GM21390 (cell line): ENCODE results near the gene KLF13.

Experiments used
- ATAC-seq: cut with Tn5 transposase; IDR thresholded peaks from one replicate; pipeline ENCODE4 v1.9.1; 2021; ENCODE audit not compliant: unreplicated experiment

Gene KLF13

DNA sequence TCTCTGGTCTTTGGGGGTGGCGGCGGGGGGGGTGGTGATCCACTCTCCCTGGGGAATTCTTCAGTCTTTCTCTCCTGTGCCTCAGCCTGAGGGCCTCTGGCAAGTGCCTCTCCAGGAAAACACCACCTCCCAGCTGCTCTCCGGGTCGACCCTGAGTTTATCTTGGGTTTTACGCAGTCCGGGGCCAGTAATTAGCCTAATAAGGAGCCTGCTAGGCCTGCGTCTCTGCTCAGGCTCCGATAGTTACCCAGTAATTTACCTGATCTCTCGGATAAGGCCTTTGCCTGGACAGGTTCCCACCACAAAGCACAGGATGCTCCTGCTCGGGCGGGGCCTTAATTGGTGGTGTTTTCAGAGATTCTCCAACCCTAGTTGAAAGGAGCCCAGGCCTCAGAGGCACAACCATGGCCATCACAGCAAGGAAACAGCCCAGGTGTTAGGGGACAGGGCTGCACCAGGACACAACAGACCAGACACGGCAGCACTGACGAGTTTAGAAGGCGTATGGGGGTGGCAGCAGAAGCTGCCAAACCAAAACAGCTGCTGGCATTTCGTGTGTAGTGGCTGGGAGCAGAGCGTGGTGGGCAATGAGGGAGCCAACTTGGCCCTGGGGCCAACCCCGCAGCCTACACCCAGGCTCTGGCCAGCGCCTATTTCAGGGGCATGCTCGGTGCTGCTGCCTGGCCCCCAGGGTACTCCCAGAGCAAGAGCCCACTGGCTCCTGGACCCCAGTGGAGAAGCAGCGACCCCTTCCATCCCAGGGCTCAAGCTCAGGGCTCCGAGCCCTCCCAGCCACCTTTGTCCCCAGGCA, 71.4 kb downstream of the KLF13 start:
- no peak for ATAC-seq

DNA sequence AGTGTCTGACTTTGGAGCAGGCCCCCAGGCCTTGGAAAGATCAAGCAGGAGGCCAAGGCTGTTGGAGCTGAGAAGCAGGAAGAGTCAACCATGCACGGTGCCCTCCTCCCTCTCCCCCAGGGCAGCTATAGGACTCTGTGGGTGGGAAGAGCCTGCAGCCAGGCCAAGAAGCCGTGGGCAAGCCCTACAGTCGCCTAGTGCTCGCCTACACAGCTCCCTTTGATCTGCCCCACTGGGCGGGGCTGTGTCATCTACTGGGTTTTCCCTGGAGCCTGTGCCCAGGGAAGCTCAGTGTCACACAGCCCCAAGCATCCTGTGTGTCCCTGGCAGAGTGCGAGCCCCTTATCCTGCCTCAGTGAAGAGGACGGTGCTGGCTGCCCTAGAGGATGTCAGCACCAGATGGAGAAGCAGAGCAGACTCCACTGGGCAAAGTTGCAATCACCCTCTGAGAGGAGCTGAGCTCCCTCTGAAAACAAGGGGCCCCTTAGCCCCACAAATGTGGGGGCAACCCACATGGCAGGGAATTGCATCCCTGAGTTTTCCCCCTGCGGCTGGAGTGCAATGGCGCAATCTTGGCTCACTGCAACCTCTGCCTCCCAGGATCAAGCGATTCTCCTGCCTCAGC, 72.2 kb downstream of the KLF13 start:
- ATAC-seq, result no peak

DNA sequence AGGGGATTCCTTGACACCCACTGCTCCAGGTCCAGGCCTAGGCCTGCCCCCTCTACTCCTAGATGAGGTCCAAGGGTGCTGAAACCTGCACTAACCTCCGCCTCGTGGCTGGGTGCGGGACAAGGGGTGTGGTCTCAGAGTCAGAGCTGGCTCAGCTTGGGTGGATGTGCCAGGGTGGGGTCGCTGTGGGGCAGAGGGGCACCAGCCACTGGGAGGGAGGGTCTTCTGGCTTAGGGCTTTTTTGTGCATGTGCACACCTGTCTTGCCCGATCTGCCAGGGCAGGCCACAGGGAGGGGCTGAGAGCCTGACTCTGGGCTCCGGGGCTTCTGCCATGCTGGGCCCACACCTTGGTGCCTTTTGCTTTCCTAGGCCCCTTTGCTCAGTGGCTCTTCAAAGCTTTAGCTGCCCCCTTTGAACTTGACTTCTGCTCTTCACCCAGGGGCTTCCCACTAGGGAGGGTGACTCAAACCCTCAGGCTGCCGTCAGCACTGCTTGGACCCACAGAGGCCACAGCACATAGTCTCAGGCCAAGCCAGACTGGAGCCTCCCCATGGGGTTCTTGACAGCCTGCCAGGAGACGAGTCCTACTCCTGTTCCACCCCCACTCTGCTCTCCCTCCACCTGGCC, 73.0 kb downstream of the KLF13 start:
- ATAC-seq, result no peak

DNA sequence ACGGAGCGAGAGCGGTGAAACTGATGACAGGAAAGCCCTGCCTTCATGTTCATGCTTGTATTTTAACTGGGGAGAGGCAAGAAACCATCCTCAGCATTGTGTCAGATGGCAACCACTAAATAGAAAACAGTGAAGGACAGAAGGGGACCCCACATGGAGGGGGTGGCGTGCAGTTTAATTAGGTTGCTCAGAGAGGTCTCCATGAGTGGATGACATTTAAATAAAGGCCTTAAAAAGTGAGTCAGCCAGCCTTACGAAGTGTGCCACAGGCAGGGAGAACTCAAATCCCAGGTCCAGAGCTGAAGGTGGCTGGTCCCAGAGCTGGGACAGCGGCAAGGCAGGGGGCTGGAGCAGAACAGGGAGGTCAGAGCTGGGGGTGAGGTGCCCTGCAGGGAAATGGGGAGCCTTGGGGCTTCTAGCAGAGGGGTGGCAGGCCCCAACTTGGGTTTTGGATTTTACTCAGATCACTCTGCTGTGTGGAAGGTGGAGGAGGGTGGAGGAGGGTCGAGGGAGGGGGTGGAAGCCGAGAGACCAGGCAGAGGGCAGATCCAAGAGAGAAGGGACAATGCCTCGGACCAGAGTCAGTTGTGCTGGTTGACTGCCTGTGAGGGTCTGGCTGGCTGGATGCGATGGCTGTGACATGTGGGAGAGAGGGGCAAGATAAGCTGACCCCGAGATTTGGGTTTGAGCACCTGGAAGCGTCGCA, 73.7 kb downstream of the KLF13 start:
- no peak for ATAC-seq

DNA sequence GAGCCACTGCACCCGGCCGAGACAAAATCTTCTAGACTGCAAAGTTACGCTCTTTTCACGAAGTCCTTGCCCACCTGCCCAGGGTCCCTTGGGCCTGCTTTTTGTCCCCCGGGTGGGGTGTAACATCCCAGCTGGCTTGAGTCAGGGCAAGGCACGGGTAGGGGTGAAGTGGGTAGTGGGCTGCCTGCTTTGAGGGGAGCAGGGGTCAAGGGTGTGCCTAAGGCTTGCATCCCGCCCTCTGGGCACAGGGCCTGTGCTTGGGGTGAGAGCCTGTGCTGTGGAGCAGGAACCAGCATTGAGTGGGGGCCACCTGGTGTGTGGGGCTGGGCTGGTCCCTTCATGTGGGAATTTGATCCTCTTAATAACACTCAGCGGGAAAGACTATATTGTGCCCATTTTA, 74.6 kb downstream of the KLF13 start:
- ATAC-seq, result no peak

DNA sequence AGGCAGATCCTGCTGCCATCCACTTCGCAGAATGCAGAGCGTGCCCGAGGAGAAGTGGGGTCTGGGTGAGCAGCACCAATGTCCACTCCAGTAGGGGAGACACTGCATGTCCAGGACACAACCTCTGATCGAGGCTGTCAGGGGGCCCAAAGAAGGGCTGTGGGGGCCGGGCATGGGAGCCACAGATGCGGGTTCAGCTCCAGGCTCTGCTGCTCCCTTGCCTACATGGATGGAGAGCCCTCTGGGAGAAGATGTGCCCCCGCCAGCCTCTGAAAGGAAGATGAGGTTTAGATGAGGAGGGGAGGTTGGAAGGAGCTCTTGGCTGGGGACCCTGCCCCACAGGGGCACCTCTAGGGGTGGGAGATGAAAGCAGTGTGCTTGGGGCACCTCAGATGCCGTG, 75.4 kb downstream of the KLF13 start:
- ATAC-seq, result no peak

DNA sequence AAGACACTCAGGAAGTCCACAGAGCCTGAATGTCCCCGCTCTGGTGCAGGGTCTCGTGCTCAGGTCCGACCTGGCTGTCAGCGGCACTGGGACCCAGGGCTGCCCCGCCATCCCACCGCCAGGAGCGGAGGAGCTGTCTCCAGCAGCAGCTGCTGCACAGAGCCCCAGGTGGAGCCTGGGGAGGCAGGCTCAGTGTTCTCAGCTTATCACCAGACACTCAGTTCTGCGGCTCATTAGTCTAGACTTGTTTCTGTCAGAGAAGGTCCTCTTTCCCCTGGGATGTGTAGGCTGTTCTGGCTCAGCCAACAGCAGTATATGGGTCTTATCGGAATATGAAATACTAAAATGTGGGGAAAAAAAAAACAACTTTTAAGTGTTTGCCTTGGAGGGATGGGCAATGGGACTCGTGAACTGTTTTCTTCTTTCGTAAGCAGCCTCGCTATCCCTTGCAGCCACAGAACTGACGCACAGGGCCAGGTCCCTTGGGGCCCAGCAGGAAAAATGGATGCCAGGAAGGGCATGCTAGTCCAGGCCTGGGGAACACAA, 75.9 kb downstream of the KLF13 start:
- no peak for ATAC-seq

DNA sequence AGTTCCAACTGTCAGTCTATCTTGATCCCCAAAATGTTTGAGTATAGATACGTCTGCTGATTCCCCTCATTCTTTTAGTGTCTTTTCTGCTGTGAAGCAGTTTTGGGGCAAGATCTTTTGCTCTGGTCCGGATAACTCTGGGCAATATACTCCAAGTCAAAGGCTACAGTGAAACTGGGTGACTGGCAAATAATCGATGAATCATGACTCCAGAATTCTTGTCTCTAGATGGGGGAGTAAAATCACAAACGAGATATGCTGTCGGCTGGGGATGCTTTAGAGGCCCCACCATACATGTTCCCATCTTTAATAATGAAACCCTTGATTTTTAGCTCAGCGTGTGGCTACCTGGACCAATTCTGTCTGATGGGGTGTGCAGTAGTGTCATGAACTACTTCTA, 76.5 kb downstream of the KLF13 start:
- no peak for ATAC-seq

DNA sequence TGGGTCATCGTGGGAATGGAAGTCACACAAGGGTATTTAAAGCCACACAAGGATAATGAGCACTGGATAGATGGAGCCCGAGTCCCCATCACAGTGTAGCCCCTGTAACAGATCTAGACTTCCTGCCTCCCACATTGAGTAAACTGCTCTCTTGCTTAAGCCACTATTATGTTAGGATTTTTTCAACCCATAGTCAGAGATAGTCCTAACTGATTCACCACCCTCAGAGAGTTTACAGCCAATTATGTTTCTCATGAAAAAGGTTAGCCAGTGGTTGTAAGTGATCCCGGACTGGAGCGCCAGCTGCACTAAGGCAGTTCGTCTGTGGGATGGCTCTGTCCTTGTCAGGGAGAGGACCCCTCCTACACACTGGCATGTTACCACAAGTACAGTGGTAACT, 77.0 kb downstream of the KLF13 start:
- no peak for ATAC-seq

DNA sequence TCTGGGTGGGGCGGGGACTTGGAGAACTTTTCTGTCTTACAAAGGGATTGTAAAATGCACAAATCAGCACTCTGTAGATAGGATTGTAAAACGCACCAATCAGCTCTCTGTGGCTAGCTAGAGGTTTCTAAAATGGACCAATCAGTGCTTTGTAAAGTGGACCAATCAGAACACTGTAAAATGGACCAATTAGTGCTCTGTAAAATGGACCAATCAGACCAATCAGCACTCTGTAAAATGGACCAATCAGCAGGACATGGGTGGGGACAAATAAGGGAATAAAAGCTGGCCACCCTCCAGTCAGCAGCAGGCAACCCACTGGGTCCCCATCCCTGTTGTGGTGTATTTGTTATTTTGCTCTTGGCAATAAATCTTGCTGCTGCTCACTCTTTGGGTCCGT, 77.7 kb downstream of the KLF13 start:
- ATAC-seq, result no peak

DNA sequence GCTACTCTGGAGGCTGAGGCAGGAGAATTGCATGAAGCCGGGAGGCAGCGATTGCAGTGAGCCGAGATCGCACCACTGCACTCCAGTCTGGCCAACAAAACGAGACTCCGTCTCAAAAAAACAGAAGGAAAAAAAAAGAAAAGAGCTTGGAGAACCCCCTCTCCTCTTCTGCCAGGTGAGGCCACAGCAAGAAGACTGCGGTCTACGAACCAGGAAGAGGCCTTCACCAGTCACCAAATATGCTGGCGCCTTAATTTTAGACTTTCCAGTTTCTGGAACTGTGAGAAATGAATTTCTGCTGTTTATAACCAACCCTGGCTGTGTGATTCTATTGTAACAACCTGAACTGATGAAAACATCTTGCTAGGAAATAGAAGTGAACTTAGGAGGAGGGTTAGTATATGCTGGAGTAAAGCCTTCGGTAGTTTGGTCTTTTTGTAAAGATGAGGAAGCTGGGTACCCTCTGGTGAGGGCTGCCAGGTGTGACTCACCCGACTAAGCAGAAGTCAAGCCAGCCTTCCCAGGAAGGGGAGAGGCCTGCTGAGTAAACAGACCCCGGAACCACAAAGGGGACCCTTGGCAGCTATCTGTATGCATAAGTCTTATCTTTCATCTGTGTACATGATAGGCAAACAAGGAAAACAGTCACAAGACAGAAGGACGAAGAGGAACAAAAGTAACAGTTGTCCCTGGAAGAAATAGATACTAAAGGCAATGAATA, 78.7 kb downstream of the KLF13 start:
- ATAC-seq, result no peak

DNA sequence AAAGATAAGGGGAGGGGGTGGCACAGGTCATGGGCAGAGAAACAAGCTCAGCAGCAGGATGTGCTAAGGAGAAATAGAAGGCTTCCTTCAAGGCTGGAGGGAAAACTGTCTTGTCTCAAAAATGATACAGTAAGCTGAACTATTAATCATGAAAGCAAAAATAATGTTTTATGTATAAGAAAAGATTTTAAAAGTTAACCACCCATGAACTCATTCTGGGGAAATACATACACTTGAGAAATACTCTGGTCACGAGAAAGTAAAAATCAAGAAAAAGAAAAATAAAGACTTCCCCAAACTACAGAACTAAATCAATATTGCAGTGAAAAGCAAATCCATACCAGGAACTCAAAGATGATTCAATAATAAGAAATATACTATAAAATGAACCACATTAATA, 80.7 kb downstream of the KLF13 start:
- no peak for ATAC-seq

DNA sequence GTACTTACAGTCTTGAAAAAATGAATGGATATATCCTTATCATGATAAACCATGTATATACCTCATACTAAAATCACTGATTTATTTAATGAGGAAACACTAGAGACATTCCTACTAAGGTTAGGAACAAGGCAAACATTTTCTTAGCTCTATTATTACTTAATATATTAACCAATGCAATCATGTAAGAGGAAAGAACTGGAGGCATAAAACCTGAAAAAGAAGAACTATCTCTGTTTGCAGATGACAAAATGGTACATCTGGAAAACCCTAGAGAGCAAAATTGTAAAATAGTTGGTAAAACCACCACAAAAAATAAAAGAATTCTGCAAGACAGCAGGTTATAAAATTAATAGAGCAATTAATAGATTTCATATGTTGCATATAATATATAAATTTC, 81.2 kb downstream of the KLF13 start:
- no peak for ATAC-seq

DNA sequence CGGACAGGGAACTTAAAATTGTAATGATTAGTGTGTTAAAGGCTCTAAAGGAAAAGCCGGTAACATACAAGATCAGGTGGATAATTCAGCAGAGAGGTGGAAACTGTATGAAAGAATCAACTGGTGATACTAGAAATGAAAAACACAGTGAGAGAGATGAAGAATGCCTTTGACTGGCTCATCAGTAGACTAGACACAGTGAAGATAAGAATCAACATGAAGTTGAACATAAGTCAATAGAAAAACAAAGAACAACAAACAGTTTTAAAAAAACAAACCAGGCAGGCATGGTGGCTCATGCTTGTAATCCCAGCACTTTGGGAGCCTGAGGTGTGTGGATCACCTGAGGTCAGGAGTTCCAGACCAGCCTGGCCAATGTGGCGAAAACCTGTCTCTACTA, 82.1 kb downstream of the KLF13 start:
- no peak for ATAC-seq

DNA sequence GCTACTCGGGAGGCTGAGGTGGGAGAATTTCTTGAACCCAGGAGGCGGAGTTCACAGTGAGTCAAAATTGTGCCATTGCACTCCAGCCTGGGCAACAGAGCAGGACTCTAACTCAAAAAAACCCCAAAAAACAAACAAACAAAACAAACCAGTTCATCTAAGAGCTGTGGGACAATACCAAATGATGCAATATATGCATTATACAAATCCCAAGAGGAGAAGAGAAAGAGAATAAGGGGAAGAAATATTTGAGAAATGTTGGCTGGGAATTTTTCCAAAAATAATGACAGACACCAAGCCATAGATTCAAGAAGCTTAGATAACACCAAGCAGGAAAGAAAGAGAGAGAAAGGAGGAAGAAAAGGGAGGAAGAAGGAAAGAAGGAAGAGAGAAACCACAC, 82.5 kb downstream of the KLF13 start:
- no peak for ATAC-seq

DNA sequence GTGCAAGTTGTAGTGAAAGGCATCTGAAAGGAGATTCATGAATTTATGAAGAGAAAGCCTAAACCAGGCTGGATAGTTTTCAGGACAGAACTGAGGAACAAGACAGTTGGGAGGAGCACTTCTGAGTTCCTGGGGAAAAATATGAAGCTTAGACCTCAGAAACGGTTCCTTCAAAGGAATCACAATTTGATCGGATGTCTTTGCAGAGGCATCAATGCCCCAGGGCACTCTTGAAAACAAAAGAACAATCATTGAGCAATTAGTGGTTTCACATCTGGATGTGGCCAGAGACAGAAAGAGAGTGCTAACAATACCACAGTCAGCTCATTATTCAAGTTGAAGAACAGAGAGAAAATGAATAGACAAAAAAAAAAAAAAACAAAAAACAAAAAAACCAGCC, 86.2 kb downstream of the KLF13 start:
- ATAC-seq, result no peak

DNA sequence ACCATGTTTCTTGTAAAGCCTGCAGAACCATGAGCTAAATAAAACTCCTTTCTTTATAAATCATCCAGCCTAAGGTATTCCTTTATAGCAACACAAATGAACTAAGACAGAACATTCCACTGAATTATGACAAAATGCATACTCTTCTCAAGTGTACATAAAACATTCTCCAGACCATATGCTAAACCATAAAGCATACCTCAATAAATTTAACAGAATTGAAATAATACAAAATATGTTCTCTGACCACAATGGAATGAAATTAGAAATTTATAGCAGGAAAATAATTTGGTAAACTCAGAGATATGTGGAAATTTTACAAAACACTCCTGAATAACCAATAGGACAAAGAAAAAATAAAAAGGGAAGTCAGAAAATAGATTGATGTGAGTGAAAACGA, 88.6 kb downstream of the KLF13 start:
- ATAC-seq, result no peak

DNA sequence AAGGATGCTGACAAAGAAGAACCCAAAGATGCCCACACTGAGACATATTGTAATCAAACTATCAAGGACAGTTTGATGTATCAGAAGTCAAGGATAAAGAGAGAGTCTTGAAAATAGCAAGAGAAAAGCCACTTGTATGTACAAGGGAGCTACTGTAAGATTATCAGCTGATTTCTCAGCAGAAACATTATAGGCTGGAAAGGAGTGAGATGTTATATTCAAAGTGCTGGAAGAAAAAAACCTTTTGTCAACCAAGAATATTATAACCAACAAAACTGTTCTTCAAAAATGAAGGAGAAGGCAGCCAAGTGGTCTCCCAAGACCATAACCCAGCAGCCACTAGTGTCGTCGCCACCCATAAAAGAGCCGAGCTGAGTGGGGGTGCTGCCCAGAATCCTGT, 93.2 kb downstream of the KLF13 start:
- ATAC-seq, result no peak

DNA sequence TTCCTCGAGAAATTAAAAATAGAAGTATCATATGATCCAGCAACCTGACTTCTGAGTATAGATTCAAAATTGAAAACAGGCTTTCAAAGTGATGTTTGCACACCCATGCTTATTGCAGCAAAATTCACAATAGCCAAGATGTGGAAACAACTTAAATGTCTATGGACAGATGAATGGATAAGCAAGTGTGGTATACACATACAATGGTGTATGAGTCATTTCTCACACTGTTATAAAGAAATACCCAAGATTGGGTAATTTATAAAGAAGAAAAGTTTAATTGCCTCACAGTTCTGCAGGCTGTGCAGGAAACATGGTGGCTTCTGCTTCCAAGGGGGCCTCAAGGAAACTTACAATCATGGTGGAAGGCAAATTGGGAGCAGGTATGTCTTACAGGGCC, 100.8 kb downstream of the KLF13 start:
- no peak for ATAC-seq
